T47D (cell line): ENCODE results near the gene NEDD4L.

Experiments
- DNase-seq, 2 experiments: peaks; one replicate each; pipeline versions ENCODE4 v3.0.0 to v3.0.0-alpha.2; 2011 to 2012; ENCODE audit warnings: low read depth in 1 of 2, low spot score in 1 of 2
- JUND ChIP-seq: IDR thresholded peaks from 2 replicates; pipeline ENCODE4 v1.6.1; 2012; ENCODE audit warnings: low read depth
- in situ Hi-C: cut with HindIII; loops from 2 replicates; pipeline ENCODE4 v1.10.0; 2016; ENCODE audit warnings: low sequenced_read_pairs, low pct_unique_long_range_greater_than_20kb

NEDD4L gene

GRCh38 chr18:58093311-58093803, 49.3 kb downstream of the NEDD4L start:
- in situ Hi-C loops = no loop called here
- peak in 1 of 2 experiments; percentile 38 for DNase-seq
- no peak for TF ChIP-seq JUND

GRCh38 chr18:58095222-58095621, 51.2 kb downstream of the NEDD4L start:
- TF ChIP-seq JUND = no peak
- DNase-seq = no peak
- in situ Hi-C loops = no loop called here

GRCh38 chr18:58095655-58096054, 51.6 kb downstream of the NEDD4L start:
- DNase-seq = no peak
- in situ Hi-C loops = no loop called here
- TF ChIP-seq JUND = no peak

- in situ Hi-C loops = no loop called here
- no peak for TF ChIP-seq JUND
- no peak for DNase-seq
These were observed 52.6 kb downstream of the NEDD4L start for GRCh38 chr18:58096658-58097057.

- peak in 1 of 2 experiments; percentile 70 for DNase-seq
- in situ Hi-C loops = no loop called here
- TF ChIP-seq JUND = peak; percentile 91
These were observed 53.3 kb downstream of the NEDD4L start for GRCh38 chr18:58097121-58097906.

- TF ChIP-seq JUND = no peak
- in situ Hi-C loops = no loop called here
- no peak for DNase-seq
These were observed 53.8 kb downstream of the NEDD4L start for GRCh38 chr18:58097907-58098166.

GRCh38 chr18:58098706-58099105, 54.7 kb downstream of the NEDD4L start:
- DNase-seq = no peak
- no peak for TF ChIP-seq JUND
- in situ Hi-C loops = no loop called here

GRCh38 chr18:58100154-58100553, 56.1 kb downstream of the NEDD4L start:
- TF ChIP-seq JUND = no peak
- no peak for DNase-seq
- in situ Hi-C loops = no loop called here

- in situ Hi-C loops = no loop called here
- no peak for TF ChIP-seq JUND
- DNase-seq = no peak
These were observed 57.3 kb downstream of the NEDD4L start for GRCh38 chr18:58101291-58101794.

- TF ChIP-seq JUND = no peak
These were observed 58.0 kb downstream of the NEDD4L start for GRCh38 chr18:58102018-58102417.

GRCh38 chr18:58102875-58103274, 58.8 kb downstream of the NEDD4L start:
- TF ChIP-seq JUND = no peak

More at GRCh38 chr18:58102018-58102417, 58.0 kb downstream of the NEDD4L start:
- in situ Hi-C loops = no loop called here
- no peak for DNase-seq

GRCh38 chr18:58103339-58103985, 59.4 kb downstream of the NEDD4L start:
- in situ Hi-C loops = no loop called here
- TF ChIP-seq JUND = no peak
- peak; percentile 32 to 71 for DNase-seq

More at GRCh38 chr18:58102875-58103274, 58.8 kb downstream of the NEDD4L start:
- DNase-seq = no peak
- in situ Hi-C loops = no loop called here

GRCh38 chr18:58104096-58104495, 60.1 kb downstream of the NEDD4L start:
- in situ Hi-C loops = no loop called here

More at GRCh38 chr18:58104096-58104495, 60.1 kb downstream of the NEDD4L start:
- DNase-seq = no peak
- no peak for TF ChIP-seq JUND
